NCI-H2196 treated with DMSO at 0.1 percent for 48 hours (cell line): Measurements from ENCODE around the gene CDKN2AIP.
"Not testable (repeated sequence)": the region's sequence is repeated elsewhere in the genome, so short reads cannot be mapped to it uniquely, and the experiment has no call there.

Source experiments
- DNase-seq: peaks from one replicate; lab custom pipeline; 2025; ENCODE audit not compliant: unreplicated experiment; lab: John Stamatoyannopoulos, UW

Gene CDKN2AIP

GRCh38 chr4:183412821-183413220 is 31.6 kb upstream of the CDKN2AIP start:
- DNase-seq = no peak

- DNase-seq = no peak
These were observed 30.9 kb upstream of the CDKN2AIP start for GRCh38 chr4:183413234-183414200.

- DNase-seq = no peak
These were observed 27.3 kb upstream of the CDKN2AIP start for GRCh38 chr4:183416879-183417755.

- DNase-seq = no peak
These were observed 21.3 kb upstream of the CDKN2AIP start for GRCh38 chr4:183422962-183423631.

GRCh38 chr4:183424109-183424744 is 20.2 kb upstream of the CDKN2AIP start:
- no peak for DNase-seq

GRCh38 chr4:183426507-183426906 is 17.9 kb upstream of the CDKN2AIP start:
- DNase-seq = no peak

GRCh38 chr4:183429489-183429888 is 14.9 kb upstream of the CDKN2AIP start:
- DNase-seq = no peak

GRCh38 chr4:183430317-183430993 is 14.0 kb upstream of the CDKN2AIP start:
- no peak for DNase-seq

GRCh38 chr4:183430994-183431347 is 13.5 kb upstream of the CDKN2AIP start:
- no peak for DNase-seq

- DNase-seq = no peak
These were observed 12.8 kb upstream of the CDKN2AIP start for GRCh38 chr4:183431614-183432013.

GRCh38 chr4:183433183-183433582 is 11.3 kb upstream of the CDKN2AIP start:
- DNase-seq = not testable (repeated sequence)

GRCh38 chr4:183434264-183434663 is 10.2 kb upstream of the CDKN2AIP start:
- no peak for DNase-seq

- DNase-seq = no peak
These were observed 9.7 kb upstream of the CDKN2AIP start for GRCh38 chr4:183434666-183435190.

GRCh38 chr4:183435803-183436202 is 8.6 kb upstream of the CDKN2AIP start:
- no peak for DNase-seq

- DNase-seq = no peak
These were observed 8.0 kb upstream of the CDKN2AIP start for GRCh38 chr4:183436417-183436816.

GRCh38 chr4:183437452-183437851 is 7.0 kb upstream of the CDKN2AIP start:
- no peak for DNase-seq

- DNase-seq = no peak
These were observed 5.8 kb upstream of the CDKN2AIP start for GRCh38 chr4:183438458-183439113.

- no peak for DNase-seq
These were observed 3.2 kb upstream of the CDKN2AIP start for GRCh38 chr4:183441276-183441675.

GRCh38 chr4:183443655-183444213 is 702 bp upstream of the CDKN2AIP start:
- DNase-seq = no peak
